HEK293 (cell line): ENCODE results near the gene CCDC9B.
A peak's percentile ranks its signal among the peaks of the same experiment; 100 is the strongest.

ENCODE experiments used
- BCL11A ChIP-seq: fragments of 450-650 bp; formaldehyde crosslinking; IDR thresholded peaks from 2 replicates; pipeline ENCODE4 v1.5.1; 2016; ENCODE audit warnings: low read depth, missing biosample characterization, missing genetic modification characterization
- GLI2 ChIP-seq: fragments of 450-650 bp; formaldehyde crosslinking; IDR thresholded peaks from 2 replicates; pipeline ENCODE4; 2017; ENCODE audit warnings: missing biosample characterization, missing genetic modification characterization, low read depth, borderline replicate concordance
- KLF1 ChIP-seq: fragments of 450-650 bp; formaldehyde crosslinking; IDR thresholded peaks from 2 replicates; pipeline ENCODE4 v1.5.1; 2016; ENCODE audit warnings: missing biosample characterization, missing genetic modification characterization
- RBAK ChIP-seq: fragments of 450-650 bp; formaldehyde crosslinking; IDR thresholded peaks from 2 replicates; pipeline ENCODE4 v1.5.1; 2016; ENCODE audit warnings: missing biosample characterization, missing genetic modification characterization
- TRIM28 ChIP-seq: IDR thresholded peaks from 2 replicates; pipeline ENCODE4 v1.6.1; 2011; ENCODE audit warnings: low read length, control low read depth, borderline replicate concordance
- ZBTB1 ChIP-seq: fragments of 450-650 bp; formaldehyde crosslinking; IDR thresholded peaks from 2 replicates; pipeline ENCODE4 v1.5.1; 2016; ENCODE audit warnings: missing biosample characterization, missing genetic modification characterization
- ZBTB17 ChIP-seq: fragments of 450-650 bp; formaldehyde crosslinking; IDR thresholded peaks from 2 replicates; pipeline ENCODE4 v1.5.1; 2016; ENCODE audit warnings: missing biosample characterization, missing genetic modification characterization
- ZBTB20 ChIP-seq: fragments of 450-650 bp; formaldehyde crosslinking; IDR thresholded peaks from 2 replicates; pipeline ENCODE4 v1.5.1; 2016; ENCODE audit warnings: missing biosample characterization, missing genetic modification characterization
- ZBTB8A ChIP-seq: fragments of 450-650 bp; formaldehyde crosslinking; IDR thresholded peaks from 2 replicates; pipeline ENCODE4 v1.5.1; 2016; ENCODE audit warnings: missing biosample characterization, missing genetic modification characterization
- ZNF148 ChIP-seq: fragments of 450-650 bp; formaldehyde crosslinking; IDR thresholded peaks from 2 replicates; pipeline ENCODE4 v1.5.0; 2017; ENCODE audit warnings: missing biosample characterization, missing genetic modification characterization, borderline replicate concordance
- ZNF155 ChIP-seq: fragments of 450-650 bp; formaldehyde crosslinking; IDR thresholded peaks from 2 replicates; pipeline ENCODE4 v1.5.1; 2016; ENCODE audit warnings: missing biosample characterization, missing genetic modification characterization
- ZNF184 ChIP-seq: fragments of 450-650 bp; IDR thresholded peaks from 2 replicates; pipeline ENCODE4 v1.5.1; 2018; ENCODE audit warnings: missing biosample characterization, mild to moderate bottlenecking, missing genetic modification characterization
- ZNF266 ChIP-seq: fragments of 450-650 bp; formaldehyde crosslinking; IDR thresholded peaks from 2 replicates; pipeline ENCODE4 v1.5.1; 2016; ENCODE audit warnings: missing biosample characterization, missing genetic modification characterization, low read depth
- ZNF324 ChIP-seq: fragments of 450-650 bp; formaldehyde crosslinking; IDR thresholded peaks from 2 replicates; pipeline ENCODE4 v1.5.1; 2016; ENCODE audit warnings: missing biosample characterization, missing genetic modification characterization
- ZNF518A ChIP-seq: fragments of 450-650 bp; formaldehyde crosslinking; conservative IDR thresholded peaks from 2 replicates; pipeline ENCODE4 v1.5.1; 2016; ENCODE audit warnings: low read depth, missing biosample characterization, missing genetic modification characterization
- ZNF521 ChIP-seq: fragments of 450-650 bp; formaldehyde crosslinking; IDR thresholded peaks from 2 replicates; pipeline ENCODE4 v1.5.1; 2017; ENCODE audit warnings: missing biosample characterization, mild to moderate bottlenecking, missing genetic modification characterization
- ZNF555 ChIP-seq: fragments of 450-650 bp; formaldehyde crosslinking; conservative IDR thresholded peaks from 2 replicates; pipeline ENCODE4 v1.5.1; 2017; ENCODE audit warnings: missing biosample characterization, mild to moderate bottlenecking, missing genetic modification characterization, inconsistent platforms
- ZNF561 ChIP-seq: fragments of 450-650 bp; IDR thresholded peaks from 2 replicates; pipeline ENCODE4 v1.5.1; 2018; ENCODE audit warnings: missing biosample characterization, missing genetic modification characterization, borderline replicate concordance
- ZNF654 ChIP-seq: fragments of 450-650 bp; formaldehyde crosslinking; IDR thresholded peaks from 2 replicates; pipeline ENCODE4 v1.5.1; 2016; ENCODE audit warnings: low read depth, missing biosample characterization, missing genetic modification characterization
- ZNF664 ChIP-seq: fragments of 450-650 bp; formaldehyde crosslinking; IDR thresholded peaks from 2 replicates; pipeline ENCODE4 v1.5.1; 2016; ENCODE audit warnings: missing biosample characterization, missing genetic modification characterization
- ZNF843 ChIP-seq: fragments of 450-650 bp; formaldehyde crosslinking; IDR thresholded peaks from 2 replicates; pipeline ENCODE4 v1.5.1; 2016; ENCODE audit warnings: missing biosample characterization, missing genetic modification characterization
- ZSCAN16 ChIP-seq: fragments of 450-650 bp; formaldehyde crosslinking; IDR thresholded peaks from 2 replicates; pipeline ENCODE4 v1.5.1; 2016; ENCODE audit warnings: missing biosample characterization, missing genetic modification characterization
- TF ChIP-seq, protein P1 (sequence below): fragments of 450-650 bp; formaldehyde crosslinking; IDR thresholded peaks from 2 replicates; pipeline ENCODE4 v1.5.1; 2016; ENCODE audit warnings: missing biosample characterization, missing genetic modification characterization
- TF ChIP-seq, protein P2 (sequence below): fragments of 450-650 bp; formaldehyde crosslinking; IDR thresholded peaks from 2 replicates; pipeline ENCODE4 v1.5.1; 2017; ENCODE audit warnings: missing biosample characterization, mild to moderate bottlenecking, missing genetic modification characterization, moderate library complexity
- TF ChIP-seq, protein P3 (sequence below): fragments of 450-650 bp; formaldehyde crosslinking; IDR thresholded peaks from 2 replicates; pipeline ENCODE4 v1.5.1; 2017; ENCODE audit warnings: missing biosample characterization, missing genetic modification characterization
- TF ChIP-seq, protein P4 (sequence below): fragments of 450-650 bp; formaldehyde crosslinking; IDR thresholded peaks from 2 replicates; pipeline ENCODE4 v1.5.1; 2016; ENCODE audit warnings: missing biosample characterization, missing genetic modification characterization, borderline replicate concordance

CCDC9B gene

DNA sequence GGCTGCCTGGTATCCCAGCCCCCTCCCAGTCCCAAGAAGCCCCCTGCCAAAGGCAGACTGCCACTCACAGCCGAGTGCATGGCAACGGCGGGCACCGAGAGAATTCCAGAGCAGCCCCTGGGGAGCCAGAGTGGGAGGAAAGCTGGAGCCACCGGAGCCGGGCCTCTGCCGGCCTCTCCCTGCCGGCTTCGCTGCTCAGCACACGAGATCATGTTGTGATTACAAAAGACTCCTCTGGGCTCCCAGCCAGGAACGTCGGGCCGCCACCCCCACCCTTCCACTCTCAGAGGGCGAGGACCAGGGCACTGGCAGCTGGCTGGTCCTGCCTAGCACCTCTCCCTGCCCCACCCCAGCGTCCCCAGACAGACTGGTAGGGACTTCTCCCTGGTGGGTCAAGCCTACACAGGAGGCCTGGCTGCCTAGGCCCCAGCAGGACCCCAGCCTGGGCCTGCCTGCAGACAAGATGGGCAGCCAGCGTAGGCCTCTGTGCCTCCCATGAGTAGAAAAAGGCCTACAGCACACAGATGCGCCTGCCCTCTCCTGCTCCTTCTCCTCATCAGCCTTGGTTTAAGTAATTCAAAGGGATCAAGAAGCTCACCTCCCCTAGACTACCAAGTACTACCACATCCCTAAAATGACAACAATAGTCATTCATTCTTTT, at the start of gene CCDC9B (continued):
- TF ChIP-seq ZNF148 (no peak), ZNF184 (tag by site-specific recombination) (no peak), RBAK (tag by site-specific recombination) (no peak), ZNF324 (no peak), ZBTB20 (tag by site-specific recombination) (peak; percentile 14; the same call in 1 of the 2 replicates), TRIM28 (no peak), ZBTB8A (tag by site-specific recombination) (no peak; the same call in 1 of the 2 replicates), ZSCAN16 (tag by site-specific recombination) (no peak), ZBTB1 (tag by site-specific recombination) (no peak), ZBTB17 (peak; percentile 52; the same call in 1 of the 2 replicates), ZNF561 (tag by site-specific recombination) (no peak), ZNF518A (no peak), ZNF654 (no peak), BCL11A (no peak), ZNF843 (tag by site-specific recombination) (no peak), GLI2 (tag by site-specific recombination) (no peak), ZNF266 (no peak), ZNF664 (tag by site-specific recombination) (no peak), KLF1 (peak; percentile 62), ZNF555 (no peak), ZNF155 (no peak), ZNF521 (tag by site-specific recombination) (no peak)
- TF ChIP-seq, protein P1, sequence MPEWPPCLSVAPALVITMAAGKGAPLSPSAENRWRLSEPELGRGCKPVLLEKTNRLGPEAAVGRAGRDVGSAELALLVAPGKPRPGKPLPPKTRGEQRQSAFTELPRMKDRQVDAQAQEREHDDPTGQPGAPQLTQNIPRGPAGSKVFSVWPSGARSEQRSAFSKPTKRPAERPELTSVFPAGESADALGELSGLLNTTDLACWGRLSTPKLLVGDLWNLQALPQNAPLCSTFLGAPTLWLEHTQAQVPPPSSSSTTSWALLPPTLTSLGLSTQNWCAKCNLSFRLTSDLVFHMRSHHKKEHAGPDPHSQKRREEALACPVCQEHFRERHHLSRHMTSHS = no peak
- TF ChIP-seq, protein P2, sequence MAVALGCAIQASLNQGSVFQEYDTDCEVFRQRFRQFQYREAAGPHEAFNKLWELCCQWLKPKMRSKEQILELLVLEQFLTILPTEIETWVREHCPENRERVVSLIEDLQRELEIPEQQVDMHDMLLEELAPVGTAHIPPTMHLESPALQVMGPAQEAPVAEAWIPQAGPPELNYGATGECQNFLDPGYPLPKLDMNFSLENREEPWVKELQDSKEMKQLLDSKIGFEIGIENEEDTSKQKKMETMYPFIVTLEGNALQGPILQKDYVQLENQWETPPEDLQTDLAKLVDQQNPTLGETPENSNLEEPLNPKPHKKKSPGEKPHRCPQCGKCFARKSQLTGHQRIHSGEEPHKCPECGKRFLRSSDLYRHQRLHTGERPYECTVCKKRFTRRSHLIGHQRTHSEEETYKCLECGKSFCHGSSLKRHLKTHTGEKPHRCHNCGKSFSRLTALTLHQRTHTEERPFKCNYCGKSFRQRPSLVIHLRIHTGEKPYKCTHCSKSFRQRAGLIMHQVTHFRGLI (tag by site-specific recombination) = no peak
- TF ChIP-seq, protein P3, sequence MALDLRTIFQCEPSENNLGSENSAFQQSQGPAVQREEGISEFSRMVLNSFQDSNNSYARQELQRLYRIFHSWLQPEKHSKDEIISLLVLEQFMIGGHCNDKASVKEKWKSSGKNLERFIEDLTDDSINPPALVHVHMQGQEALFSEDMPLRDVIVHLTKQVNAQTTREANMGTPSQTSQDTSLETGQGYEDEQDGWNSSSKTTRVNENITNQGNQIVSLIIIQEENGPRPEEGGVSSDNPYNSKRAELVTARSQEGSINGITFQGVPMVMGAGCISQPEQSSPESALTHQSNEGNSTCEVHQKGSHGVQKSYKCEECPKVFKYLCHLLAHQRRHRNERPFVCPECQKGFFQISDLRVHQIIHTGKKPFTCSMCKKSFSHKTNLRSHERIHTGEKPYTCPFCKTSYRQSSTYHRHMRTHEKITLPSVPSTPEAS (tag by site-specific recombination) = no peak
- TF ChIP-seq, protein P4, sequence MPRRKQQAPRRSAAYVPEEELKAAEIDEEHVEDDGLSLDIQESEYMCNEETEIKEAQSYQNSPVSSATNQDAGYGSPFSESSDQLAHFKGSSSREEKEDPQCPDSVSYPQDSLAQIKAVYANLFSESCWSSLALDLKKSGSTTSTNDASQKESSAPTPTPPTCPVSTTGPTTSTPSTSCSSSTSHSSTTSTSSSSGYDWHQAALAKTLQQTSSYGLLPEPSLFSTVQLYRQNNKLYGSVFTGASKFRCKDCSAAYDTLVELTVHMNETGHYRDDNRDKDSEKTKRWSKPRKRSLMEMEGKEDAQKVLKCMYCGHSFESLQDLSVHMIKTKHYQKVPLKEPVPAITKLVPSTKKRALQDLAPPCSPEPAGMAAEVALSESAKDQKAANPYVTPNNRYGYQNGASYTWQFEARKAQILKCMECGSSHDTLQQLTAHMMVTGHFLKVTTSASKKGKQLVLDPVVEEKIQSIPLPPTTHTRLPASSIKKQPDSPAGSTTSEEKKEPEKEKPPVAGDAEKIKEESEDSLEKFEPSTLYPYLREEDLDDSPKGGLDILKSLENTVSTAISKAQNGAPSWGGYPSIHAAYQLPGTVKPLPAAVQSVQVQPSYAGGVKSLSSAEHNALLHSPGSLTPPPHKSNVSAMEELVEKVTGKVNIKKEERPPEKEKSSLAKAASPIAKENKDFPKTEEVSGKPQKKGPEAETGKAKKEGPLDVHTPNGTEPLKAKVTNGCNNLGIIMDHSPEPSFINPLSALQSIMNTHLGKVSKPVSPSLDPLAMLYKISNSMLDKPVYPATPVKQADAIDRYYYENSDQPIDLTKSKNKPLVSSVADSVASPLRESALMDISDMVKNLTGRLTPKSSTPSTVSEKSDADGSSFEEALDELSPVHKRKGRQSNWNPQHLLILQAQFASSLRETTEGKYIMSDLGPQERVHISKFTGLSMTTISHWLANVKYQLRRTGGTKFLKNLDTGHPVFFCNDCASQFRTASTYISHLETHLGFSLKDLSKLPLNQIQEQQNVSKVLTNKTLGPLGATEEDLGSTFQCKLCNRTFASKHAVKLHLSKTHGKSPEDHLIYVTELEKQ (tag by site-specific recombination) = no peak
